ENCODE measurements around the gene TRAPPC1.

TRAPPC1 gene

GRCh38 chr17:7897090-7897489, 34.7 kb downstream of the TRAPPC1 start:
- no peak overlapping the region for H3K9ac ChIP-seq (ENCODE audit: low read depth, low read length)
- WGBS: 98% methylated on average over 13 of the region's 13 CpGs
- H3K36me3 ChIP-seq (ENCODE audit: insufficient read depth, low read length): peaks cover 53% of the 10 kb centered on the region

GRCh38 chr17:7894866-7895265, 36.9 kb downstream of the TRAPPC1 start:
- H3K9ac ChIP-seq (ENCODE audit: low read depth, low read length): no peak overlapping the region
- no peaks in the 10 kb centered on the region for H3K4me1 ChIP-seq (ENCODE audit: insufficient read depth, low read length)
- WGBS: 97% methylated on average over 8 of the region's 8 CpGs
- H3K27me3 ChIP-seq (ENCODE audit: insufficient read depth, low read length): no peaks in the 10 kb centered on the region
- H3K4me3 ChIP-seq (ENCODE audit: low read length): no peak overlapping the region
- no peaks in the 10 kb centered on the region for H3K9me3 ChIP-seq (ENCODE audit: insufficient read depth, low read depth, low read length)
- peaks cover 46% of the 10 kb centered on the region for H3K36me3 ChIP-seq (ENCODE audit: insufficient read depth, low read length)
- no peak overlapping the region for H3K27ac ChIP-seq (ENCODE audit: low read depth, low read length)

More at GRCh38 chr17:7897090-7897489, 34.7 kb downstream of the TRAPPC1 start:
- Histone ChIP-seq H3K27ac (ENCODE audit: low read depth, low read length) (no peak overlapping the region), H3K9me3 (ENCODE audit: insufficient read depth, low read depth, low read length) (no peaks in the 10 kb centered on the region), H3K4me1 (ENCODE audit: insufficient read depth, low read length) (no peaks in the 10 kb centered on the region), H3K27me3 (ENCODE audit: insufficient read depth, low read length) (no peaks in the 10 kb centered on the region), H3K4me3 (ENCODE audit: low read length) (no peak overlapping the region)

- Histone ChIP-seq H3K4me1 (ENCODE audit: insufficient read depth, low read length) (peaks cover 5% of the 10 kb centered on the region), H3K4me3 (ENCODE audit: low read length) (no peak overlapping the region), H3K36me3 (ENCODE audit: insufficient read depth, low read length) (peaks cover 41% of the 10 kb centered on the region), H3K27me3 (ENCODE audit: insufficient read depth, low read length) (no peaks in the 10 kb centered on the region), H3K27ac (ENCODE audit: low read depth, low read length) (no peak overlapping the region), H3K9ac (ENCODE audit: low read depth, low read length) (no peak overlapping the region), H3K9me3 (ENCODE audit: insufficient read depth, low read depth, low read length) (no peaks in the 10 kb centered on the region)
- 93% methylated on average over 9 of the region's 9 CpGs for WGBS
Observed at GRCh38 chr17:7894226-7894625, 37.5 kb downstream of the TRAPPC1 start.

GRCh38 chr17:7893187-7893880, 38.4 kb downstream of the TRAPPC1 start:
- 95% methylated on average over 13 of the region's 15 CpGs for WGBS
- Histone ChIP-seq H3K4me1 (ENCODE audit: insufficient read depth, low read length) (peaks cover 14% of the 10 kb centered on the region), H3K9me3 (ENCODE audit: insufficient read depth, low read depth, low read length) (no peaks in the 10 kb centered on the region), H3K9ac (ENCODE audit: low read depth, low read length) (no peak overlapping the region), H3K4me3 (ENCODE audit: low read length) (no peak overlapping the region), H3K27me3 (ENCODE audit: insufficient read depth, low read length) (no peaks in the 10 kb centered on the region), H3K27ac (ENCODE audit: low read depth, low read length) (no peak overlapping the region), H3K36me3 (ENCODE audit: insufficient read depth, low read length) (peaks cover 34% of the 10 kb centered on the region)

- H3K27ac ChIP-seq (ENCODE audit: low read depth, low read length): no peak overlapping the region
- H3K27me3 ChIP-seq (ENCODE audit: insufficient read depth, low read length): peaks cover 18% of the 10 kb centered on the region
- H3K9ac ChIP-seq (ENCODE audit: low read depth, low read length): no peak overlapping the region
- 73% methylated on average over 11 of the region's 11 CpGs for WGBS
- peaks cover 25% of the 10 kb centered on the region for H3K4me1 ChIP-seq (ENCODE audit: insufficient read depth, low read length)
- H3K4me3 ChIP-seq (ENCODE audit: low read length): no peak overlapping the region
- peaks cover 17% of the 10 kb centered on the region for H3K36me3 ChIP-seq (ENCODE audit: insufficient read depth, low read length)
- no peaks in the 10 kb centered on the region for H3K9me3 ChIP-seq (ENCODE audit: insufficient read depth, low read depth, low read length)
Observed at GRCh38 chr17:7889166-7889955, 42.4 kb downstream of the TRAPPC1 start.

- WGBS: 75% methylated on average over 18 of the region's 18 CpGs
- Histone ChIP-seq H3K27ac (ENCODE audit: low read depth, low read length) (peak within 1 kb of the TSS; percentile 17; the same call in 1 of the 2 replicates), H3K36me3 (ENCODE audit: insufficient read depth, low read length) (peaks cover 9% of the 10 kb centered on the region), H3K4me3 (ENCODE audit: low read length) (peak within 1 kb of the TSS; percentile 56), H3K9ac (ENCODE audit: low read depth, low read length) (peak within 1 kb of the TSS; percentile 49), H3K27me3 (ENCODE audit: insufficient read depth, low read length) (peaks cover 18% of the 10 kb centered on the region), H3K4me1 (ENCODE audit: insufficient read depth, low read length) (peaks cover 33% of the 10 kb centered on the region), H3K9me3 (ENCODE audit: insufficient read depth, low read depth, low read length) (no peaks in the 10 kb centered on the region)
Observed at GRCh38 chr17:7888184-7888920, 43.4 kb downstream of the TRAPPC1 start, which contains the start of gene CHD3. CHD3 (plus strand) TSS chr17:7888789; CDS start chr17:7889001, 212 bp downstream.

- Histone ChIP-seq H3K4me1 (ENCODE audit: insufficient read depth, low read length) (peaks cover 39% of the 10 kb centered on the region), H3K36me3 (ENCODE audit: insufficient read depth, low read length) (peaks cover 9% of the 10 kb centered on the region), H3K9ac (ENCODE audit: low read depth, low read length) (peak overlapping the region; percentile 49), H3K27me3 (ENCODE audit: insufficient read depth, low read length) (peaks cover 18% of the 10 kb centered on the region), H3K4me3 (ENCODE audit: low read length) (peak overlapping the region; percentile 56), H3K9me3 (ENCODE audit: insufficient read depth, low read depth, low read length) (no peaks in the 10 kb centered on the region), H3K27ac (ENCODE audit: low read depth, low read length) (peak overlapping the region; percentile 17; the same call in 1 of the 2 replicates)
- 3% methylated on average over 35 of the region's 35 CpGs for WGBS
Observed at GRCh38 chr17:7887482-7888183, 44.1 kb downstream of the TRAPPC1 start.

- no peaks in the 10 kb centered on the region for H3K9me3 ChIP-seq (ENCODE audit: insufficient read depth, low read depth, low read length)
- peaks cover 40% of the 10 kb centered on the region for H3K4me1 ChIP-seq (ENCODE audit: insufficient read depth, low read length)
- no peak overlapping the region; the same call in 1 of the 2 replicates for H3K9ac ChIP-seq (ENCODE audit: low read depth, low read length)
- peaks cover 9% of the 10 kb centered on the region for H3K36me3 ChIP-seq (ENCODE audit: insufficient read depth, low read length)
- H3K4me3 ChIP-seq (ENCODE audit: low read length): peak overlapping the region; percentile 56
- H3K27me3 ChIP-seq (ENCODE audit: insufficient read depth, low read length): peaks cover 18% of the 10 kb centered on the region
- H3K27ac ChIP-seq (ENCODE audit: low read depth, low read length): no peak overlapping the region
- 6% methylated on average over 5 of the region's 8 CpGs for WGBS
Observed at GRCh38 chr17:7887038-7887481, 44.7 kb downstream of the TRAPPC1 start.

GRCh38 chr17:7886227-7887037, 45.3 kb downstream of the TRAPPC1 start:
- 1% methylated on average over 29 of the region's 30 CpGs for WGBS
- Histone ChIP-seq H3K36me3 (ENCODE audit: insufficient read depth, low read length) (peaks cover 9% of the 10 kb centered on the region; the same call in 1 of the 2 replicates), H3K27ac (ENCODE audit: low read depth, low read length) (no peak overlapping the region), H3K4me1 (ENCODE audit: insufficient read depth, low read length) (peaks cover 40% of the 10 kb centered on the region), H3K9ac (ENCODE audit: low read depth, low read length) (peak overlapping the region; percentile 60; the same call in 1 of the 2 replicates), H3K4me3 (ENCODE audit: low read length) (peak overlapping the region; percentile 56), H3K27me3 (ENCODE audit: insufficient read depth, low read length) (peaks cover 18% of the 10 kb centered on the region), H3K9me3 (ENCODE audit: insufficient read depth, low read depth, low read length) (no peaks in the 10 kb centered on the region)
